T-cell (primary cell): Measurements from ENCODE around the gene NCSTN. TPM values are rescaled to one million over a fixed set of nuclear protein-coding genes. Genes with fewer than 3 reads are reported as not detected.

Source experiments
- ATAC-seq, 4 experiments: fragments of 200-7000 bp in 3 of 4; fragments of 150-1000 bp in 1 of 4; cut with Tn5 transposase; replicated peaks in 1 of 4; 1 replicate in 3 of 4; 2 replicates in 1 of 4; pipeline ENCODE4 v1.10.0; 2021; ENCODE audit warnings: moderate library complexity in 3 of 4, mild to moderate bottlenecking in 2 of 4, moderate number of reproducible peaks in 1 of 4
- CTCF ChIA-PET, 2 donors: fragments of 300-600 bp; sonication (Branson Sonifier 250); formaldehyde crosslinking; loops; one replicate each; lab custom pipeline; 2022; ENCODE audit warnings: antibody characterized with exemption in 2 of 2; lab: Charles Lee
- POLR2A ChIA-PET, 2 donors: fragments of 300-600 bp; sonication (Branson Sonifier 250); formaldehyde crosslinking; loops; one replicate each; lab custom pipeline; 2022; ENCODE audit warnings: antibody characterized with exemption in 2 of 2; lab: Charles Lee
- DNase-seq, 35 experiments: peaks; one replicate each; pipeline versions ENCODE4 v3.0.0 to v3.0.0-alpha.2; 2013 to 2023
- H3K27ac ChIP-seq: one replicate; pipeline ENCODE4 v1.5.1; 2013; ENCODE audit warnings: low read length
- H3K27me3 ChIP-seq, 2 experiments: replicated peaks in 1 of 2; 1 replicate in 1 of 2; 2 replicates in 1 of 2; pipeline versions ENCODE4 v1.6.1 to v1.7.0; 2013; ENCODE audit warnings: low read length in 1 of 2, mixed read lengths in 1 of 2; ENCODE audit not compliant: control insufficient read depth in 2 of 2, insufficient read depth in 2 of 2; ENCODE audit errors: extremely low read depth in 1 of 2
- H3K36me3 ChIP-seq, 2 donors: 1 replicate in 1 of 2; 2 replicates in 1 of 2; pipeline versions ENCODE4 v1.6.1 to v1.7.0; 2013; ENCODE audit warnings: low read length in 1 of 2; ENCODE audit not compliant: control insufficient read depth in 2 of 2, insufficient read depth in 1 of 2; ENCODE audit errors: extremely low read depth in 1 of 2
- H3K4me1 ChIP-seq, 2 experiments: 1 replicate in 1 of 2; 2 replicates in 1 of 2; pipeline versions ENCODE4 v1.6.1 to v1.7.0; 2013; ENCODE audit warnings: low read length in 2 of 2, mixed read lengths in 1 of 2; ENCODE audit not compliant: insufficient read depth in 2 of 2, control insufficient read depth in 1 of 2; ENCODE audit errors: extremely low read depth in 1 of 2
- H3K4me3 ChIP-seq, 2 donors: 1 replicate in 1 of 2; 2 replicates in 1 of 2; pipeline versions ENCODE4 v1.5.1 to v1.7.0; 2013; ENCODE audit warnings: mild to moderate bottlenecking in 2 of 2, low read length in 1 of 2, moderate library complexity in 1 of 2; ENCODE audit not compliant: control insufficient read depth in 1 of 2; ENCODE audit errors: extremely low read depth in 1 of 2
- H3K9me3 ChIP-seq: 2 replicates; pipeline ENCODE4 v1.7.0; 2013
- H3K27ac Mint-ChIP-seq, 2 donors: one replicate each; pipeline ENCODE4 v1.8.0; 2020 to 2021; ENCODE audit warnings: mild to moderate bottlenecking in 2 of 2, mixed read lengths in 2 of 2
- H3K27me3 Mint-ChIP-seq, 2 donors: one replicate each; pipeline ENCODE4 v1.8.0; 2021 to 2022; ENCODE audit warnings: mixed read lengths in 2 of 2
- H3K36me3 Mint-ChIP-seq: one replicate; pipeline ENCODE4 v1.8.0; 2021; ENCODE audit warnings: mixed read lengths
- H3K4me1 Mint-ChIP-seq, 3 donors: one replicate each; pipeline ENCODE4 v1.8.0; 2020 to 2022; ENCODE audit warnings: mixed read lengths in 3 of 3, mild to moderate bottlenecking in 1 of 3
- H3K4me3 Mint-ChIP-seq, 3 donors: one replicate each; pipeline ENCODE4 v1.8.0; 2020 to 2022; ENCODE audit warnings: mild to moderate bottlenecking in 3 of 3, mixed read lengths in 3 of 3, moderate library complexity in 3 of 3
- H3K9me3 Mint-ChIP-seq, 3 donors: one replicate each; pipeline ENCODE4 v1.8.0; 2020 to 2022; ENCODE audit warnings: mixed read lengths in 3 of 3
- WGBS: methylation state at CpG from one replicate; pipeline ENCODE4 v1.1.5; 2013; ENCODE audit warnings: missing lambda C conversion rate; ENCODE audit not compliant: insufficient coverage; 5-methylcytosine and 5-hydroxymethylcytosine counted together
- total RNA-seq, 35 experiments: library from RNA in 6 of 35; stranded (reverse) in 6 of 35; fragments of 120-200 nt in 1 of 35; gene quantifications; one replicate each; pipeline versions ENCODE4 v1.2.1 to v1.2.4 and lab custom pipeline; 2013 to 2026

Gene NCSTN
- total RNA-seq, 5 donors from 2014 or later (not counting 1 experiment from before 2014, with no cell fraction given): 62.2 to 78.9 (median 71.8) TPM

DNA sequence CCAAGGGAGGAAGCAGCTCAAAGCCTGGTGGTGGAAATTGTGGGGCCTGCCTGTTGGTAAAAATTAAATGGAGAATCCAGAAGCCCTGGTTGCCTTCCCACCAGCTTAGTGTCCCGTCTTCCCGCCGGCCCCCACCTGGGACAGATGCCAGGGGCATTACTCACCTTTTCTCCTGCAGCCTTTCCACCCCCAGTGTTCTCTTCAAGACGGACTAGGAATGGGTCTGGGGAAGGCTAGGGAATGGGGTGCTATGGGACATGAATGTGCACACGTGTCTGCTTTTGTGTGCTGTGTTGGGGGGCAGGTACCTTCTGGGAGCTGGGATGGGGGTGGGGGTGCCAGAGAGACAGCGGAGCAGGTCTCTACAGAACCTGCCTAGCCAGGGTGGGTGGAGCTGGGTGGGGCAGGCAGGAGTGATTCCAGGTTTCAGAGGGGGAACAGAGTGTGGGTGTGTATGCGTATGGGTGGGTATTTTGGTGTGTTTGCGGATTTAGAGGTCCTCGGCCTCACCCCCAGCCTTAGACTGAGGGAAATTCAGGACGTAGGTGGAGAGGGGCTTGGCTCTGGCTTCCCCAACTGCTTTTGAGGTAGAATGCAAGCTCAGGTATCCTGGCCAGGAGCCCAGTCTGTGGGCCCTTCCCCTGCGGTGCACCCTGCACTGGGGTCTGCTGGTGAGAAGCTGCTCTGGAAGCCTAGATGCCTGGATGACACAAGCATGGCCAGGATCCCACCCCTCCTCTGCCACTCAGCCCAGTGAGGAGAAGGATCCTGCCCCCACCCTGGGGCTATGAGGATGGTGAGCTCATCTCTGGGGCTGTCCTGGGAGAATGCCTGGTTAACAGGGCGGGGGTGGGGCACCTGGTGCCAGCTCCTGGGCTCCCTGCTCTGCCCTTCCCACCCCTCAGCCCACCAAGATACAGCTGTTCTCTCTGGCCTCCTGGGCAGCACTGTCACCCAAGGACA is 64.9 kb downstream of the NCSTN start:
- H3K4me1 Mint-ChIP-seq: no peaks in the 10 kb centered on the region
- H3K4me1 ChIP-seq: no peaks in the 10 kb centered on the region
- no peaks in the 10 kb centered on the region for H3K36me3 ChIP-seq
- no peaks in the 10 kb centered on the region for H3K9me3 Mint-ChIP-seq
- CTCF ChIA-PET: interaction anchor here in 1 of 2 donors (0.6 kb wide), 1 partner anchor 267 kb away, joined by 3 read pairs; no protein-coding TSS in a partner anchor
- H3K27me3 ChIP-seq: peaks cover 0 to 8% of the 10 kb centered on the region in 2 experiments
- ATAC-seq: no peak
- DNase-seq: peak in 1 of 35 experiments; percentile 3
- no peak overlapping the region for H3K27ac ChIP-seq
- H3K27me3 Mint-ChIP-seq: peaks cover 0 to 3% of the 10 kb centered on the region in 2 donors
- POLR2A ChIA-PET: interaction anchor here in 1 of 2 donors (0.5 to 0.7 kb wide), 2 partner anchors 210 to 402 kb away, joined by 3 to 4 read pairs; no protein-coding TSS in a partner anchor
- H3K4me3 ChIP-seq: no peak overlapping the region
- WGBS: 94% methylated on average over 8 of the region's 12 CpGs
- no peak overlapping the region for H3K27ac Mint-ChIP-seq
- no peaks in the 10 kb centered on the region for H3K36me3 Mint-ChIP-seq
- H3K9me3 ChIP-seq: no peaks in the 10 kb centered on the region
- H3K4me3 Mint-ChIP-seq: no peak overlapping the region

Other genes with a start within 250 kb of the NCSTN start
- 10 to 100 TPM; 41.8 to 71.5 (median 62.2) TPM for gene IGSF8, start 244.8 kb upstream of the NCSTN start, total RNA-seq
- gene ATP1A2, start 227.6 kb upstream of the NCSTN start, total RNA-seq: under 1 TPM in 2 of 5 donors, not detected in 3; 0.10 to 0.26 TPM
- not detected for gene ATP1A4, start 191.8 kb upstream of the NCSTN start, total RNA-seq
- not detected for gene CASQ1, start 152.8 kb upstream of the NCSTN start, total RNA-seq
- gene PEA15, start 138.0 kb upstream of the NCSTN start, total RNA-seq: 10 to 100 TPM; 12.3 to 27.5 (median 15.9) TPM
- gene DCAF8, start 80.8 kb upstream of the NCSTN start, total RNA-seq: 100 to 1,000 TPM; 173 to 221 (median 209) TPM
- 10 to 100 TPM; 49.8 to 59.5 (median 53.3) TPM for gene PEX19, start 58.2 kb upstream of the NCSTN start, total RNA-seq
- gene COPA, start 133 bp upstream of the NCSTN start, total RNA-seq: 100 to 1,000 TPM; 106 to 126 (median 111) TPM
- under 1 TPM in 3 of 5 donors, not detected in 2; 0.16 to 0.38 (median 0.38) TPM for gene NHLH1, start 23.7 kb downstream of the NCSTN start, total RNA-seq
- under 1 TPM in 3 of 5 donors, not detected in 2; 0.16 to 0.26 (median 0.20) TPM for gene VANGL2, start 57.2 kb downstream of the NCSTN start, total RNA-seq
- gene SLAMF6, start 179.9 kb downstream of the NCSTN start, total RNA-seq: 10 to 100 TPM; 39.9 to 53.0 (median 47.3) TPM
- gene CD84, start 236.1 kb downstream of the NCSTN start, total RNA-seq: 10 to 100 TPM; 47.5 to 97.4 (median 51.8) TPM